ENCODE results near the gene OR10G8.
A peak's percentile ranks its signal among the peaks of the same experiment; 100 is the strongest.
"Not testable (repeated sequence)": the region's sequence is repeated elsewhere in the genome, so short reads cannot be mapped to it uniquely, and the experiment has no call there.

Gene OR10G8

DNA sequence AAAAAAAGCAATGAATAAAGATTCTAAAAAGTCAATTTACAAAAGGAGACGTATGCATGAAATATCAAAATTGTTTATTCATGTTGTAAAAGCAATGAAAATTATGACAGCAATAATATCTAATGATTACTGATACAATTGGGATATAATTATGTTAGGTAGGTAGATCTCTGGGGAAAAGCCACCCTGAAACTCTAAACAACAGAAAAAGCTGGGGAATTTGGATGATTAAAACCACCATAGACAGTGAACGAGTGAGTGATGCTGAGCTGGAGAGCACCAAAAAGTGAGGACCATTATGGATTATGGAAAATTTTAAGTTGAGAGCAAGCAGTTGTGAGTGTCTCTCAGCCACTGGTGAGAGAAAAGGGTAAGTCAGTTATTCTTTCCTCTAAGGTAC, at the start of gene OR10G8:
TSS of gene OR10G8 (plus strand) at position 301 of the 400 bp plus-strand sequence. CDS start 2,825 bp downstream, outside the sequence.
- no peak for DNase-seq

DNA sequence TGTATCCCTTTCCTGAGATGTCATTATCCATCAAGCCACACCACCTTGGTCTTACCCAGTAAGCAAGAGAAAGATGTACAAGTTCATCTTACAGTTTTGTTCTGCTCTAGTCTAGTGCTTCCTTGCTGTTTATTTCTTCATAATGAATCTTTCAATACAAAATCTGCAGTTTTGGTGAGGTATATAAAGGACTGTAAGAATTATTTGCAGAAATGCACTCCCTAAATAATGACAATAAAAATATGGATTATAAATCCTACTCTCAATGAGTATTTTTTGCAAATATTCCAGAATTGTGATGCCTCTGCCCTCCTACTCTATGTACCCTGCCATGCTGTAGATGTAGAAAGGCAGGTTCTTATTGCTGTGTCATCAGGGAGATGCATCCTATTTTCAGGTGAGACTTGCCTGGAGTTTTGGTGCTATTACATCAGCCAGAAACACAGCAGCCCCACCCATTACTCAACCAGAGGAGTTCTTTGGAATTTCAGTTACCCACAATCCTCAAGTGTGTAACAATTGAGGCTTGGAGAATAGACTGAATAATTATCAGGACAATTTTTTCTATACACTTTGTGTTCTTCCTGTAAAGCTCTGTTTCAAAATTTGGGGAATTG, 48.8 kb upstream of the OR10G8 start, which contains the start of gene OR10S1:
TSS of gene OR10S1 (minus strand) at position 51 of the 617 bp plus-strand sequence. CDS start 117 bp downstream, outside the sequence.
- no peak for DNase-seq

DNA sequence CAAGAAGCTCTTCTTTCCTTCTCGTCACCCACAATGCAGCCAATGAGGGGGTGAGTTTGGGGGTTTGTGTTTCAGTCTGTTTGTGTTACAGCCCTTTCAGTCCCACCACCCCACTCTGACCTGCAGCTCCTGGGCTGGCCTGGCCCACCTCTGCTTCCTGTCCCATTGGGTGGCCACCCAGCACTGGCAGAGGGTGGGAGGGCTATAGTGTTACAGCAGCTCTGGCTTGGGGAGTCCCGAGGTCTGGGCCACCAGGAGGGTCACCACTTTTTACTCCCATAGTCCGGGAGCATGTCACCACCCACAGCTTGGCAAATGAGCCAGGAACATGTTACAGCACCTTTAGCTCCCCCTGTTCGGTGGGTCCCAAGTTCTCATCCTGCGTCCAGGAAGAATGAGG, 47.3 kb upstream of the OR10G8 start:
- DNase-seq, result no peak

DNA sequence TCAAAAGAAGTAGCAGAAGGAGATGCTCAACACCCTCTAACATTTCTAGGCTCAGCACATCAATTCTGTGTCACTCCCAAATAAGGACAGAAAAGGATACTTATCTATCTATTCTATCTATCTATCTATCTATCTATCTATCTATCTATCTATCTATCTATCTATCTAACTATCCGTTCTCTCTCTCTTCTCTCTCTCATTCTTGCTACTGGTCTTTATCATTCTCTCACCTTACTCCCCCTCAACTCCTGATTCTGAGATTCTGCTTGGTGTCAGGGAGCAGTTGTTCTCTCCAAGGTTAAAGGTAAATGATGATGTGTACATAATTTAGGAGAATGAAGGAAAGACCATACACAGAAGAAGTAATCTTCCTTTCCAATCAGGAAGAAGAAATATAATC, 31.5 kb upstream of the OR10G8 start, which contains the start of gene OR10G6:
TSS of gene OR10G6 (minus strand) at position 43 of the 400 bp plus-strand sequence. CDS start at position 43, 0 bp downstream.
- DNase-seq, result no peak

GRCh38 chr11:124012697-124013096, 13.9 kb upstream of the OR10G8 start, which contains the start of gene OR10G4:
TSS of gene OR10G4 (plus strand) at chr11:124012997. CDS start at chr11:124015575, 2,578 bp downstream.
- no peak for DNase-seq

- DNase-seq, result not testable (repeated sequence)
These were observed 10.8 kb upstream of the OR10G8 start for GRCh38 chr11:124015837-124016236.

DNA sequence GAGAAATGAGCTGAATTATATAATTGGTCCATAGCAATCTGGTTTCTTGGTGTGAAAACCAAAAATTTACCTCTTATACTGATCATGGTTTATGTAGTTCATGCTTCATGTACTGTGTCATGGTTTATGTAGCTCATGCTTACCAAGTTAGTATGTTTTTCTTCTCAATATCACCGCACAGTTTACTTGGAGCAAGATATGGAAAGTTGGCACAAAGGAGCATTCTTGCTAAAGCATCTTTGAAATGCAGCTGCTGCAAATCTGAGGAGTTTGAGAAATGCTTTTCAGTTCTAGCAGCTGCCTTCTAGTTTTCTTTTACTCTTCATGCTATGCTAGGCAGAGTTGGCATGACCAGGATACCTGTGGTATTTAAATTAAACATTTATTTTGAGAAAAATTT, 10.1 kb downstream of the OR10G8 start:
- no peak for DNase-seq

DNA sequence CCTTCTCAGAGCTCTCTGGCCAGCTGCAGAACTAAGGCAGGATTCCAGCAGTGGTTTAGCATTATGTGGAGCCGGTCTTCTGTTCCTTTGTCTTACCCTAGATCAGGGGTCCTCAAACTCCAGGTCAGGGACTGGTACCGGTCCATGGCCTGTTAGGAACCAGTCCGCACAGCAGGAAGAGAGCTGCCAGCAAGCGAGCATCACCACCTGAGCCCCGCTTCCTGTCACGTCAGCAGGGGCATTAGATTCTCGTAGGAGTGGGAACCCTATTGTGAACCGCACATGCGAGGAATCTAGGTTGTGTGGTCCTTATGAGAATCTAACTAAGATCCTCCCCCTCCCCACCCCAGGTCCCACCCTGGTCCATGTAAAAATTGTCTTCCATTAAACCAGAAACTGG, 13.0 kb downstream of the OR10G8 start:
- DNase-seq, result no peak

- DNase-seq, result no peak
These were observed 14.7 kb downstream of the OR10G8 start, which contains the start of gene OR10G7 for GRCh38 chr11:124041254-124041653. TSS of gene OR10G7 (minus strand) at chr11:124041325. CDS start at chr11:124039001, 2,324 bp downstream.

DNA sequence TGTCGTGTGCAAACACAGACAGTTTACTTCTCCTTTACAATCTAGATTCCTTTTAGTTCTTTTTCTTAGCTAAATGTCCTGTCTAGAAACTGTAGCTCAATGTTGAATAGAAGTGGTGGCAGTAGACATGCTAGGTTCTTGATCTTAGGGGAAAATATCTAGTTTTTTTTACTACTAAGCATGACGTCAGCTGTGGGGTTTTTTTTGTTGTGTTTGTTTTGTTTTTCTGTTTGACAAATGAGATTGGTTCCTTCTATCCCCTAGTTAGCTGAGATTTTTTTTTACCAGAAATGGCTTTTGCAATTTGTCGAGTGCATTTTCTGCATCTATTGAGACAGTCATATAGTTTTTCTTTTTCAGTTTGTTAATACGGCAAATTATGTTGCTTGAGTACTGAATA, 16.8 kb downstream of the OR10G8 start:
- DNase-seq, result no peak

GRCh38 chr11:124050748-124051147, 24.1 kb downstream of the OR10G8 start:
- DNase-seq, result no peak

DNA sequence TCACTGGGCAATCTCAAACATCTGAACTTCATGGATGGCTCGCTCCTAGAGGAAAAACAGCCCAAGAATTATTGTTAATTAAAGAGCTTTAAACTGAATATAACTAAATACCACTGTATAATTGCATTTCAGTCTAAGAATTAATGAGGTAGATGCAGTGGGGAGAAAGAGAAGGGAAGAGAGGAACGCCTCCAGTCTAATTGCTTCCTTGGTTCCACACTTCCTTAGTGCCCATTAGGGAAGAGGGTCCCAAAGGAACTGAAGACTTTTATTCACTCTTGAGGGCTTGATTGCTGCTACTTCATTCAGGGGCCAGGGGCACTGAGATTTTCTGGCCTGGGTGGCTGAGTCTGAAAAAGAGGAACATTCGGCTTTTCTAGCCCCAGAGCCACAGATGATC, 26.4 kb downstream of the OR10G8 start:
- DNase-seq, result no peak

DNA sequence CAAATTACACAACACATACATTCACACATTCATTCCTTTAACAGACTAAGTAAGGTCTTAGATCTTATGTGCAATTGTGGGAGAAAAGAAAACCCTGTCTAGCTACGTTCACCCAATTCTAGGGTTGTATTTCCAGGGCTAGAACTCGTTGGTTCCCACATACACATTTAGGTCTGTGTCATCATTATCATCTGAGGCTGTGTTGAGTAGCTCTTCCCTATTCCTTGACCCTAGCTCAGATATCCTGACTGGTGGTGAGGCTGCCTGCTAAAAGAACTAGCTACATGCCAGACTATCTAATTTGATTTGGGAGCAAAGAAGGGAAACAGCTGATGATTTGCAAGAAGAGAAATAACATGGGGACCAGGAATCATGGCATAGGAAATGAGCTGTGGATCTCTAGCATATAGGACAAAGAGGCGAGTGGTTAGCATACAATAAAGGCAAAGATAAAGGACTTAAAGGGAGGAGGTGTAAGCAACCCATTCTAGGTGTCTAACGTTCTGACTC, 42.1 kb downstream of the OR10G8 start:
- peak; percentile 15 for DNase-seq

- peak; percentile 75 for DNase-seq
These were observed 43.1 kb downstream of the OR10G8 start for GRCh38 chr11:124069429-124070401.

- peak; percentile 95 for DNase-seq
These were observed 44.5 kb downstream of the OR10G8 start for GRCh38 chr11:124070915-124071622.

GRCh38 chr11:124071623-124071948, 45.0 kb downstream of the OR10G8 start:
- DNase-seq, result no peak

GRCh38 chr11:124072147-124072546, 45.5 kb downstream of the OR10G8 start:
- no peak for DNase-seq

DNA sequence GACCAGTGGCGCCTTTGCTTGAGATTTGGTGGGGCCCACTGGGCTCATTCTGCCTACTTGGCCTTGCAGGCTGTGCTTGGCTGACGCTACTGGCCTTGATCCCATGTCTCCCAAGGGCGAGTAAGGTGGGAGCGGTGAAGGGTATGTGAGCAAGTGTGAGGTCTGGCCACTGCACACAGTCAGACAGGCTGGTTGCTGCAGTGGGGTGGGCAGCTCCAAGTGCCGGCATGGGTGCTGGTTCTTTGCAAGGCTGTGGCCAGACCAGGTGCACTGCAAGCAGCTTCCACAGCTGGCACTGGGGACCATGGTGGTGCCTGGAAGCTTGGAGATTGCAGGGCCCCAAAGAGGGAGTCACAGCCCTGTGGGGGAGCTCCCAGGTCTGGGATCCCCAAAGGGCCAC, 48.0 kb downstream of the OR10G8 start:
- no peak for DNase-seq

- no peak for DNase-seq
These were observed 48.9 kb downstream of the OR10G8 start for GRCh38 chr11:124075492-124075840.

DNA sequence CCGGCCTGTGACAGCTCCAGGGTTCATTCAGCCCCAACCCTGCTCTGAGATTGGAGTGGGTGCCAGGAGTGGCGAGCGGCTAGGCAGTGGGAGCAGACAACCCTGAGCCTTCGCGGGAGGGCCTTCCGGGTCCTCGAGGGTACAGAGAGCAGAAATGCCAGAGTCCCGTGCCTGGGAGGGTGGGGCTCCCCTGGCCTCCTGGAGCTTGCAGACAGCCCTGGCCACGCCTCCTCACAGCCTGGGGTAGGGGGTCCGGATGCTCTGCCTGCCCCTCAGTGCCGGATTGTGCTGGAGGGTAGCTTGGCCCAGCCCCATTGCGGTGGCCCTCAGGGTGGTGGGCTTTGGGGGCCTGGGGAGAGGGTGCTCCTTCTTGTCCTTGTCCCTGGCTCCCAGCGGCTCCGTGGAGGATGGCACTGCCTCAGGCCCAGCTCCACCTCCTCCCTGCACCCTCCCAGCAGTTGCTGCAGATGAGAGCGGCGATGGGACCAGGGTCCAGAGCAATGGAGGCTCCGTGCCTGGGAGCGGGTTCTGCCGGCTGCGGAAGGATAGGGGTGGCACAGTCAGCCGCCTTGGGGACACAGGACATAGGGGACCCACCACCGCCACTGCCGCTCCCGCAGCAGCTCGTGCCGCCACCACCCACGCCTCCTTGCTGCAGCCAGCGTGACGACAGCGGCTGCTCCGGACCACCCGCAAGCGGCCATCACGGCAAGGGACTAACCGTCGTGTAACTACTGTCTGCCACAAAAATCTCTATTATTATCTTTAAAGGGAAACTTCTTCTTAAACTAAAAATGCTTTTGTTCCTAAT, 49.4 kb downstream of the OR10G8 start:
- DNase-seq, result no peak

- DNase-seq, result no peak
These were observed 50.7 kb downstream of the OR10G8 start for GRCh38 chr11:124077266-124077665.

GRCh38 chr11:124078591-124078990, 52.0 kb downstream of the OR10G8 start:
- no peak for DNase-seq

All from MV-4-11 (cell line).